ENCODE results near the gene MYOF. TPM values are rescaled to one million over a fixed set of nuclear protein-coding genes. Genes with fewer than 3 reads are reported as not detected.
"Not testable (repeated sequence)": the region's sequence is repeated elsewhere in the genome, so short reads cannot be mapped to it uniquely, and the experiment has no call there.

MYOF gene
- total RNA-seq, 2 donors from 2014 or later = 24.3 to 33.0 TPM

- intact Hi-C loops (cut with DNase I) = no loop called here
- DNase-seq (no peak), ATAC-seq (peak in 1 of 2 donors; percentile 75)
Observed at GRCh38 chr10:93290661-93291354, 191.3 kb downstream of the MYOF start.

- peak; percentile 61 to 74 for ATAC-seq
- DNase-seq = peak; percentile 70
- intact Hi-C loops (cut with DNase I) = loop anchor here (1.0 to 10.0 kb wide), 3 partner anchors 172 to 204 kb away; no protein-coding TSS in a partner anchor
Observed at GRCh38 chr10:93288679-93289634, 193.2 kb downstream of the MYOF start.

GRCh38 chr10:93287775-93288174, 194.4 kb downstream of the MYOF start:
- intact Hi-C loops (cut with DNase I) = loop anchor here (5.0 to 10.0 kb wide), 2 partner anchors 170 to 203 kb away; no protein-coding TSS in a partner anchor

GRCh38 chr10:93284246-93284645, 197.9 kb downstream of the MYOF start:
- not testable (repeated sequence) for DNase-seq, ATAC-seq
- intact Hi-C loops (cut with DNase I) = loop anchor here in 1 of 2 donors (10.0 kb wide), 1 partner anchor 199 kb away; no protein-coding TSS in a partner anchor

More at GRCh38 chr10:93287775-93288174, 194.4 kb downstream of the MYOF start:
- DNase-seq (no peak), ATAC-seq (no peak)

- no peak for DNase-seq
Observed at GRCh38 chr10:93281367-93281720, 200.8 kb downstream of the MYOF start.

GRCh38 chr10:93280699-93281366, 201.3 kb downstream of the MYOF start:
- ATAC-seq = no peak
- intact Hi-C loops (cut with DNase I) = loop anchor here in 1 of 2 donors (10.0 kb wide), 1 partner anchor 196 kb away; no protein-coding TSS in a partner anchor
- DNase-seq = no peak

More at GRCh38 chr10:93281367-93281720, 200.8 kb downstream of the MYOF start:
- no peak for ATAC-seq
- intact Hi-C loops (cut with DNase I) = loop anchor here in 1 of 2 donors (10.0 kb wide), 1 partner anchor 197 kb away; no protein-coding TSS in a partner anchor

GRCh38 chr10:93280121-93280698, 201.9 kb downstream of the MYOF start:
- DNase-seq = no peak
- ATAC-seq = no peak
- intact Hi-C loops (cut with DNase I) = loop anchor here in 1 of 2 donors (10.0 kb wide), 1 partner anchor 195 kb away; no protein-coding TSS in a partner anchor

GRCh38 chr10:93277360-93277759, 204.8 kb downstream of the MYOF start:
- intact Hi-C loops (cut with DNase I) = no loop called here
- no peak for ATAC-seq
- no peak for DNase-seq

- ATAC-seq (no peak), DNase-seq (no peak)
- intact Hi-C loops (cut with DNase I) = no loop called here
Observed at GRCh38 chr10:93274419-93274818, 207.7 kb downstream of the MYOF start.

GRCh38 chr10:93272884-93273675, 209.1 kb downstream of the MYOF start:
- ATAC-seq = no peak
- intact Hi-C loops (cut with DNase I) = no loop called here
- DNase-seq = no peak

GRCh38 chr10:93271347-93271746, 210.8 kb downstream of the MYOF start:
- ATAC-seq (no peak), DNase-seq (no peak)
- intact Hi-C loops (cut with DNase I) = no loop called here

GRCh38 chr10:93269281-93269680, 212.9 kb downstream of the MYOF start:
- intact Hi-C loops (cut with DNase I) = no loop called here
- ATAC-seq (no peak), DNase-seq (no peak)

- no peak for DNase-seq
- intact Hi-C loops (cut with DNase I) = no loop called here
- ATAC-seq = no peak
Observed at GRCh38 chr10:93268021-93268420, 214.1 kb downstream of the MYOF start.

- DNase-seq (no peak), ATAC-seq (no peak)
- intact Hi-C loops (cut with DNase I) = no loop called here
Observed at GRCh38 chr10:93267521-93267920, 214.6 kb downstream of the MYOF start.

GRCh38 chr10:93266858-93267257, 215.3 kb downstream of the MYOF start:
- ATAC-seq (no peak), DNase-seq (no peak)
- intact Hi-C loops (cut with DNase I) = no loop called here

- DNase-seq = no peak
- no peak for ATAC-seq
- intact Hi-C loops (cut with DNase I) = no loop called here
Observed at GRCh38 chr10:93261961-93262610, 220.0 kb downstream of the MYOF start.

GRCh38 chr10:93261089-93261488, 221.0 kb downstream of the MYOF start:
- DNase-seq = no peak
- no peak for ATAC-seq
- intact Hi-C loops (cut with DNase I) = no loop called here

GRCh38 chr10:93259126-93259525, 223.0 kb downstream of the MYOF start:
- intact Hi-C loops (cut with DNase I) = no loop called here
- DNase-seq (no peak), ATAC-seq (no peak)

All from left cardiac atrium (tissue), 4 donors.